Measurements from ENCODE around the gene METTL9.
A peak's percentile ranks its signal among the peaks of the same experiment; 100 is the strongest.
"Not testable (repeated sequence)": the region's sequence is repeated elsewhere in the genome, so short reads cannot be mapped to it uniquely, and the experiment has no call there.

METTL9 gene

GRCh38 chr16:21599122-21600030 is at the start of gene METTL9:
Gene METTL9 (plus strand): TSS chr16:21599577. CDS start chr16:21599734, 157 bp downstream.
- peak; percentile 72 to 77 for DNase-seq

DNA sequence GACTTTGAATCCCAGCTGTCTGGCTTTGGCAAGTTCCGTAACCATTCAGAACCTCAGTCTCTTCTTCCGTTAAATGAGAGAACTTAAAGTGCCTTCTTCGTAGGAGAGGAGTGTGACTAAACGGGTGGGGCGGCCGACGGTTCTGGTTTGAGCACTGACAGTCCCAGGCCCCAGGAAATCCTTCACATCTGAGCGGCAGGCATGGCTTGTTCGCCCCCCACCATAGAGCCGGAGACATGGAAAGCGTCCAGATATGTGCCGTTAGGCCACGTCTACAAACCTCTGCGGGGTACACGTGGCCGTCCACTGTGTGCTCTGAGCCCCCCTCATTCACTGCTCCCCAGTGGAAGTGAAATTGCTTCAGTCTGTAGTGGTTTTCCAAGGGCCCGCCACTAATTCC is 49.4 kb upstream of the METTL9 start:
- DNase-seq = not testable (repeated sequence)

- DNase-seq = not testable (repeated sequence)
Measured at GRCh38 chr16:21550435-21550834, 48.9 kb upstream of the METTL9 start.

- DNase-seq = not testable (repeated sequence)
Measured at GRCh38 chr16:21551076-21551475, 48.3 kb upstream of the METTL9 start.

GRCh38 chr16:21551600-21551999 is 47.8 kb upstream of the METTL9 start:
- not testable (repeated sequence) for DNase-seq

DNA sequence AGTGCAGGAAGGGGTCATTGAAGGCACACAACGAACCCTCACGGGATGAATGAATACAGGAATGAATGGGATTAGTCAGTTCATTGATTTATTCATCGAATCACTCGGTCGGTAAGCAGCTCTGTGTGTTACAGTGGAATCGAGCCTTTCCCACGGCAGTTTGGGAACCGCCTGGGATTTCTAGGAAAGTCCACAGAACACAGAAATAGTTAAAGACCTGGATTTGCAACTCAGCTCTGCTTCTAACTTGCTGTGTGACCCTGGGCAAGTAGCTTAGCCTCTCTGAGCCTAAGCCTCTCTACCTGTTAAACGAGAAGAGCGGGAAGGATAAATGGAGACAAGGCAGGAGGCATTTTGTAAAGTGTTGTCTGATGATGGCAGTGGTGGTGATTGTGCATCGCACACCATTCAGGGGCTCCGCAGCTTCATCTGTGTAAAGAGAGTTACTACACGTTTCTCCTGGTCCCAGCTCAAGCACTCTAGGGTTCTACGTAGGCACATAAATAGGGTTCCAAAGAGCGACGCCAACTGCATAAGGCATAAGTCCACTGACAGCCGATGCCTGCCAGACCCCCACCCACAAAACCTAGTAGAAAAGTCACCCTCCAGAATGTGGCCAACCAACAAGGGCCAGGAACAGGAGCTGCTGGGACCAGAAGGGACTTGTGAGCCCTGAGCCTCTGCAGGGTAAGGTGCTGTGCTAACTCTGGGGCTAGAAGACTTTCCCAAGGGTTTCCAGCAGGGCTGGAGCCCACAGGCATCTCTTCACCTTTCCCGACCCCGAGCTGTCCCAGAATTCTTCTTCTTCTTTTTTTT is 45.7 kb upstream of the METTL9 start:
- DNase-seq = not testable (repeated sequence)

DNA sequence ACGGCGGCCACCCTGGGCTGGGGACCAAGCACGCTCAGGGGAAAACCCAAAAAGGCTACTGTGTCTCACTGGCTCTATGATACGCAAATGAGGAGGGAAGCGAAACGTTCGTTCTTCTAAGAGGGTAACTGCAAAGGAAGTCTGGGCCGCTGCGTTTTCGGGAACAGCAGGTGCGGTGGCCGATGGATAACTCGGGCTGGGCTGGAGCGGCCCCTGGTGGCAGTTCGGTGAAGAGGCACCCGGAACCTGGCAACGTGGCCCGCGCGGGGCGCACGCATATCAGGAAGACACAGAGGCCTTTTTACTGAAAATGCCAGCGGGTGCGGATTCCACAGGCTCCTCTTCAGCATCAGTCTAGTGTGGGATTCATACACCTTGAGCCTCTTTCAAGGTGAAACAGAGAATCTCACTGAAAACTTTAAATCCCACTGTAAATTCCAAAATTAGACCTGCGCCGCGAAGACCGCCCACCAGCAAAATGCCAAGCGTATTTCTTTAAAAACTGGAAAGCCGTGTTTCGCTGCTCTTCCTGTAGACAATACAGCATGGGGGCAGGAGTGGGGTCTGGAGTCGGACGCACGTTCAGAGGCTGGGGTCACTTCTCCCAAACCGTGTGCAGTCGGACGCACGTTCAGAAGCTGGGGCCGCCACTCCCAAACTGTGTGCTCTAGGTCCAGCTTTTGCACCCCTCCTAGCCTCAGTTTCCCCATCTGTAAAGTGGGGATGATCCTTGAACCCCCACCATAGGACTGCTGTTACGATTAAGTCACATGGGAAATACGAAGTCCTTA is 44.4 kb upstream of the METTL9 start:
- no peak for DNase-seq

- not testable (repeated sequence) for DNase-seq
Measured at GRCh38 chr16:21555621-21556020, 43.8 kb upstream of the METTL9 start.

DNA sequence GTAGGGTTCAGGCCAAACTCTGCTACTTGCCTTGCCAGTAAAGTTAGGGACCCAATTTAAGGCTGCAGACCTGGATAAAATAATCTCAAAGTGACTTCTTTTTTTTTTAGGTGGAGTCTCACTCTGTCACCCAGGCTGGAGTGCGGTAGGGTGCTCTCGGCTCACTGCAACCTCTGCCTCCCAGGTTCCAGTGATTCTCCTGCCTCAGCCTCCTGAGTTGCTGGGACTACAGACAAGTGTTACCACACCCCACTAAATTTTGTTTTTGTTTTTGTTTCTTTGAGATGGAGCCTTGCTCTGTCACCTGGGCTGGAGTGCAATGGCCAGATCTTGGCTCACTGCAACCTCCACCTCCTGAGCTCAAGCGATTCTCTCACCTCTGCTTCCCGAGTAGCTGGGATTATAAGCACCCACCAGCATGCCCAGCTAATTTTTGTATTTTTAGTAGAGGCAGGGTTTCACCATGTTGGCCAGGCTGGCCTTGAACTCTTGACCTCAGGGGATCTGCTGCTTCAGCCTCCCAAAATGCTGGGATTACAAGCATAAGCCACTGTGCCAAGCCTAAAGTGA is 43.3 kb upstream of the METTL9 start:
- not testable (repeated sequence) for DNase-seq

DNA sequence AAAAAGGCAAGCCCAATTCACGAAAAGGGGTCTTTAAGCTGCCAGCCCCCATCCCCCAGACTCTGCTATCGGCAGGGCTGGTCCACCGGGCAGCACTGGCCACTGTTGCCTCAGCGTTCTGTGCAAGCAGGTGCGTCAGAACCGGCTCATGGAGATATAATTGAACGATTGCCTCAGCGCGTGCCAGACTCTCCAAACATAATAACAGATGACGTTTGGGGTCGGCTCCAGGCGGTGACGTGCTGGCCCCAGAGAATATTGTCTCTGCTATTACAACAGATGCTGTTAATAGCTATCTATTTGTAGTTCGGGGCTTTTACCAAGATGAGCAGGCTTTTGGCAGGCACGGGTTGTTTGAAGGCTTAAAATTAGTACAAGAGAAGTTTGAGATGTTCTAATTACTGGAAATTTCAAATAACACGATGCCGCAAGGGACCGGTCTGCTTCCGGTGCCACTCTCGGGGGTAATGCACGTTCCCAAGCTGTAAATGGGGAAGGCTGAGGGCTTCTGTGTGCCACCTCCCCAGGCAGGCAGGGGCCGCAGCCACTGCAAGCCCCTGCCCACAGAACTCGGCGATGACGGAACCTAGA is 42.6 kb upstream of the METTL9 start:
- DNase-seq = not testable (repeated sequence)

GRCh38 chr16:21560462-21560861 is 38.9 kb upstream of the METTL9 start:
- no peak for DNase-seq

GRCh38 chr16:21563676-21564075 is 35.7 kb upstream of the METTL9 start:
- DNase-seq = no peak

DNA sequence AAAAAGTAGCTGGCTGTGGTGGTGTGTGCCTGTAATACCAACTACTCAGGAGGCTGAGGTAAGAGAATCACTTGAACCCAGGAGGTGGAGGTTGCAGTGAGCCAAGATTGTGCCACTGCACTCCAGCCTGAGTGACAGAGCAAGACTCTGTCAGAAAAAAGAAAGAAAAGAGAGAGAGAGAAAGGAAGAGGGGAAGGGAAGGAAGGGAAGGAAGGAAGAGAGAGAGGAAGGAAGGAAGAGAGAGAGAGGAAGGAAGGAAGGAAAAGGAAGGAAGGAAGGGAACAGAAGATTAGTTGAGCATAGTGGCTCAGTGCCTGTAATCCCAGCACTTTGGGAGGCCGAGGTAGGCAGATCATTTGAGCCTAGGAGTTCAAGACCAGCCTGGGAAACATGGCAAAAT is 35.0 kb upstream of the METTL9 start:
- DNase-seq = not testable (repeated sequence)

DNA sequence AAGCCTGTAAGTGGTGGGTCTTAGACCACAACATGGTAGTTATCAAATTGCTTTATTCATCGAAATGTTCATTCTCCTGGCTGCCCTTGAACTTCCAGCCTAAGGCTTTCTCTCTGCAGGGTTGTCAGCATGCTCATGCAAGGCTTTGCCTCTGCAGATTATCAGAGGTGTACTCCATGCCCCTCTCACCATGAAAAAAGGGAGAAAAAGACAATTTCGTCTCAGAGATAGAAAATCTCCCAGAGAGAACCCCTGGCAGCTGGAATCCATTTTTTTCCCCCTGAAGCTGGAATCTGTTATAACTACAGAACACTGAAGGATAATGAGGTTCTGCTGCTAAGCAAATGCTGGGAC is 33.9 kb upstream of the METTL9 start:
- DNase-seq = no peak

DNA sequence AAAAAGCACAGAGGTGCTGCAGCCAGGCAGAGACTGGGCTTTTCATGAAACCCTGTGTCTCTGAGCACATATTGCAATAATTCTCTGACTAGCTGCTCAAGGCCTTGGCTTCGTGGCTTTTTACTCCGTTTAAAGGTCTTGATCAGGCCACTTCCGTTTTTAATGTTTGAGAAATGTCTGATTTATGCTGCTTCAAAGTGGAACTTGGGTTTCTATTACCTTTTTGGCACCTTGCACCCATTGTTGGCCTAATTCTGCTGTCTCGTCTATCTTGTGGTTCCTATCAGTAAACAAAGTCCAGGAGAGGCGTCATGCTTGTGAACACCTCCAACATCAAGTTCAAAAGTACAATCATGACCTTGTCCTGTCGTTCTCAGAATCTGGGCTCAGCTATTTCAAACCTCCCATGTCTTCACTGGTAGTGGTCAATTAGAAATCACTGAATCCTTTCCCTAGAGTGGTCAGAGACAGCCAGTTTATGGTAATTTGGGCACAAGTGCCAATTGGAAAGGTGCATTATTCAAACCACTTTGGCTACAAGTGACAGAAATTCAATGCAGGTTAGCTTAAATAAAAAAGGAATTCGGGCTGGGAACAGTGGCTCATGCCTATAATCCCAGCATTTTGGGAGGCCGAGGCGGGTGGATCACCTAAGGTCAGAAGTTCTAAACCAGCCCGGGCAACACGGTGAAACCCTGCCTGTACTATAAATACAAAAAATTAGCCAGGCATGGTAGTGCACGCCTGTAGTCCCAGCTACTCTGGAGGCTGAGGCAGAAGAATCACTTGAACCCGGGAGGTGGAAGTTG is 33.3 kb upstream of the METTL9 start:
- no peak for DNase-seq

DNA sequence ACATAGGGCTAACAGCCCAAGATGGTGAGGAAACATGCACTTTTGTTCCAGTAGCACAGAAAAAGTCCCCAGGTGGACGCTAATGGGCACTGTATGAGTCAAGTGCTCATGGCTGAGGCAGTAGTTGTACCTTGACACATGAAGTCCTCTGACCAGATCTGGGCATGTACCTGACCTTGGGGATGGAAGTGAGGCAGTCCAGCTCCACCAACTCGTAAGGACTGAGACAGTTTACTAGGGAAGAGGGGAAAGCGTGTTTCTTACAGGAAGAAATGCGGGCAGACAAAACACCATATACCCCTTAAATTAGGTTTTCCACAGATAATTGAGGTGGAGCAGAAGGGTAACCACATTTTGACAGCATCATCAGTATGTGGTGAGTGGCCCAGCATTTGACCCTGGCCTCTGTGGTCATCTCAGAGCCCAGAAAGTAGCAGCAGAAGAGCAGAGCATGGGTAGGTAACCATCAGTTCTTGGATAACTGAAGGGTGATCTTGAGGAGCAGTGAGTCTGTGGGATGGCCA is 32.4 kb upstream of the METTL9 start:
- DNase-seq = no peak

- DNase-seq = not testable (repeated sequence)
Measured at GRCh38 chr16:21567496-21567895, 31.9 kb upstream of the METTL9 start.

GRCh38 chr16:21568502-21569189 is 30.7 kb upstream of the METTL9 start:
- DNase-seq = no peak

DNA sequence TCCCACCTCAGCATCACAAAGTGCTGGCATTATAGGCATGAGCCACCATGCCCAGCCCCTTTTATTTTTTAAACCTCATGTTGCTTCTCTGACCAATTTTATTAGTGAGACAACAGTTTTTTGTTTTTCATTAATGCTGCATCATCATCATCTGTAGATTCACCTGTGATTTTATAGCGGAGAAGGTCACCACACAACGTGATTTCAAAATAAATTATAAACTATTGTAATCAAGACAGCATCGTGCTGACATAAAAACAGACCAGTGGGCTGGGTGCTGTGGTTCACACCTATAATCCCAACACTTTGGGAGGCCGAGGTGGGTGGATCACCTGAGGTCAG is 28.7 kb upstream of the METTL9 start:
- DNase-seq = no peak

- not testable (repeated sequence) for DNase-seq
Measured at GRCh38 chr16:21573506-21573905, 25.9 kb upstream of the METTL9 start.

- no peak for DNase-seq
Measured at GRCh38 chr16:21574372-21574771, 25.0 kb upstream of the METTL9 start.
